Testis (tissue), 3 donors: ENCODE results near the gene SNTG2. TPM values are rescaled to one million over a fixed set of nuclear protein-coding genes. Genes with fewer than 3 reads are reported as not detected.

Experiments used
- DNase-seq: peaks from one replicate; pipeline ENCODE4 v3.0.0-alpha.2; 2019
- H3K27ac ChIP-seq, 2 donors: fragments of 200-600 bp; sonication (generic); one replicate each; pipeline ENCODE4 v1.5.1; 2019
- H3K27me3 ChIP-seq: fragments of 200-600 bp; sonication (generic); one replicate; pipeline ENCODE4 v1.5.1; 2019
- H3K36me3 ChIP-seq: fragments of 200-600 bp; sonication (generic); one replicate; pipeline ENCODE4 v1.5.1; 2017; ENCODE audit warnings: low read depth; ENCODE audit errors: missing control alignments
- H3K4me1 ChIP-seq: fragments of 200-600 bp; sonication (generic); one replicate; pipeline ENCODE4 v1.5.1; 2019
- H3K4me3 ChIP-seq, 2 donors: fragments of 200-600 bp; sonication (generic); one replicate each; pipeline ENCODE4 v1.5.1; 2017 to 2019
- H3K9me3 ChIP-seq: fragments of 200-600 bp; sonication (generic); one replicate; pipeline ENCODE4 v1.5.1; 2017
- POLR2A ChIP-seq: fragments of 450-650 bp; IDR thresholded peaks from one replicate; pipeline ENCODE4 v1.6.1; 2017; ENCODE audit warnings: antibody characterized with exemption, mild to moderate bottlenecking, moderate library complexity
- WGBS, 2 donors: methylation state at CpG; one replicate each; pipeline ENCODE4 v1.1.5; 2018; 5-methylcytosine and 5-hydroxymethylcytosine counted together
- intact Hi-C: fragments of 100-400 bp; cut with DNase I; formaldehyde crosslinking; loops from one replicate; pipeline ENCODE4 v1.15.1; 2023; ENCODE audit warnings: low total_unique reads
- polyA plus RNA-seq: library from polyadenylated mRNA; stranded (reverse); fragments of 350-450 nt; fragmentation: Illumina TruSeq; extraction: RNeasy Lipid Tissue Mini Kit (QIAGEN cat#74804); gene quantifications from one replicate; pipeline ENCODE4 v1.2.3, GENCODE V29; 2014; ENCODE audit warnings: low read depth, low replicate concordance; ENCODE audit not compliant: insufficient read depth
- total RNA-seq, 2 donors: library from RNA; depleted of rRNA; stranded (reverse); fragments of >200 nt; gene quantifications; one replicate each; pipeline ENCODE4 v1.2.3, GENCODE V29; 2016
- TF ChIP-seq, protein P1 (sequence below), 3 experiments: fragments of 450-650 bp in 2 of 3; fragments of 200-600 bp in 1 of 3; sonication (generic) in 1 of 3; IDR thresholded peaks; one replicate each; pipeline ENCODE4 v1.5.1; 2016 to 2019; ENCODE audit warnings: antibody characterized with exemption in 3 of 3, mild to moderate bottlenecking in 2 of 3, moderate library complexity in 1 of 3

Gene SNTG2
- total and polyA plus RNA-seq, 3 donors from 2014 or later, result 8.7 to 10.2 (median 9.1) TPM

DNA sequence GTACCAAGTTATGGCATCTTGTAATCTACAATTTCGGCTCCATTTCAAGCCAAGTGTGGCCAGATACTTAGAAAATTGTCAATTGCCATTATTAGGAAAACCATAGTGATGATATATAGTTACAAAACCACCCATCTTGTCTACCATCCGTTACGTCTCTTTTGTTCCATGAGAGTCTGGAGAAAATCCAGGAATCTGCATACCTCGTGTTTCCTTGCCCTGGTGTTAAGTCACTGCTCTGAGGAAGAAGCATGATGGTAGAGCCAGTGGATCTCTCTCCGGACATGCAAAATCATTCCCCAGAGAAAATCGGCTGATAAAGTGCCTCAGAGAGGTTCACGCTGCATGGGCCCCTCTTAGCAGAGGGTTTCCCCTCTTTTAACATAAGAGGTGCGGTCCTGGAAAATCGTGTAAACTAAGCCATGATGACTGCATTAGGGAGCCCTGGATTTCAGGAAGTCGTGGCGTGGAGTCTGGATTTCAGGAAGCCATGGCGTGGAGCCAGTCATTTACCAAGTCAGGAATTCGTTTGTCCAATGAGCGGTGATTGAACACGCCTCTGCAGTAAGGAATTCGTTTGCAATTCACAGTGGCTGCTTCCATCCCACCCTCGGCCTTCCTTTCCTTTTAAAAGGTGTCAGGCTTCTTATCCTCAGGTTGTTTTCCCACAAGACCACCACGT is 304.2 kb downstream of the SNTG2 start:
- intact Hi-C loops, result no loop called here
- H3K4me1 ChIP-seq, result no peaks in the 10 kb centered on the region
- no peaks in the 10 kb centered on the region for H3K36me3 ChIP-seq
- H3K27ac ChIP-seq, result no peak overlapping the region
- H3K4me3 ChIP-seq, result no peak overlapping the region
- H3K9me3 ChIP-seq, result no peaks in the 10 kb centered on the region
- H3K27me3 ChIP-seq, result no peaks in the 10 kb centered on the region
- 91 to 92% methylated on average over 18 of the region's 18 CpGs for WGBS, 2 donors
- no peak for DNase-seq
- TF ChIP-seq, protein P1, sequence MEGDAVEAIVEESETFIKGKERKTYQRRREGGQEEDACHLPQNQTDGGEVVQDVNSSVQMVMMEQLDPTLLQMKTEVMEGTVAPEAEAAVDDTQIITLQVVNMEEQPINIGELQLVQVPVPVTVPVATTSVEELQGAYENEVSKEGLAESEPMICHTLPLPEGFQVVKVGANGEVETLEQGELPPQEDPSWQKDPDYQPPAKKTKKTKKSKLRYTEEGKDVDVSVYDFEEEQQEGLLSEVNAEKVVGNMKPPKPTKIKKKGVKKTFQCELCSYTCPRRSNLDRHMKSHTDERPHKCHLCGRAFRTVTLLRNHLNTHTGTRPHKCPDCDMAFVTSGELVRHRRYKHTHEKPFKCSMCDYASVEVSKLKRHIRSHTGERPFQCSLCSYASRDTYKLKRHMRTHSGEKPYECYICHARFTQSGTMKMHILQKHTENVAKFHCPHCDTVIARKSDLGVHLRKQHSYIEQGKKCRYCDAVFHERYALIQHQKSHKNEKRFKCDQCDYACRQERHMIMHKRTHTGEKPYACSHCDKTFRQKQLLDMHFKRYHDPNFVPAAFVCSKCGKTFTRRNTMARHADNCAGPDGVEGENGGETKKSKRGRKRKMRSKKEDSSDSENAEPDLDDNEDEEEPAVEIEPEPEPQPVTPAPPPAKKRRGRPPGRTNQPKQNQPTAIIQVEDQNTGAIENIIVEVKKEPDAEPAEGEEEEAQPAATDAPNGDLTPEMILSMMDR (IDR thresholded peaks at IDR 0.05), result no peak
- TF ChIP-seq POLR2A, result no peak

DNA sequence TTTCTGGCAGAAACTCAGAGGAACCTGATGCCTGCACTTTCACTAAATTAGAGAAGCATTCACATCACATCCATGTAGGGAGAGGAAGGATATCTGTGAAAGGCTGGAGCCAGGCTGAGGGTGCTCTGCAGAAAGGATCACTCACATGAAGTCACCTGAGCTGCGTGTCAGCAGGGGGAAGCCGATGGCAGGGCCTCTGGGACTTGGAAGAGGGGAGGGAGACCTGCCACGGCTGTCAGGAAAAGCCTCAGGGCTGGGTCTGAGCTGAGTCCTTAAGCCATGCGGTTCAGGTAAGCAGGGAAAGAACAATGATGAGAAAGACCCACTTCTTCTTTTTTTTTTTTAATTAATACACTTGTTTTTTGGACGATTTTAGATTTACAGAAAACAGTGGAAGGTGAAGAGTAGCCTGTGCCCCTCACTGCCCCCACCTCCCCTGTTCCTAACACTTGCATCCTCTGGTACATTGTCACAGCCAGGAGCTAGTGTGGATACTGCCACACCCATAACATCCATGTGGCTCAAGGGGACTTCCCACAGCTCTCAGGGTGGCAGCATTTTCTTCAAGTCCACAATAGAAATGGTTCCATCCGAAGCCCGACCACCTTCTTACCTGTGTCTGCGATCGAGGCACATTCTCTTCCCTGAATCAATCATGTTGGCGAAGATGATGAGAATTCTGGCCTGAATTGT is 306.1 kb downstream of the SNTG2 start:
- intact Hi-C loops, result no loop called here
- Histone ChIP-seq H3K36me3 (no peaks in the 10 kb centered on the region), H3K9me3 (no peaks in the 10 kb centered on the region), H3K27ac (no peak overlapping the region), H3K4me1 (no peaks in the 10 kb centered on the region), H3K4me3 (no peak overlapping the region), H3K27me3 (no peaks in the 10 kb centered on the region)
- DNase-seq, result no peak
- WGBS, 2 donors, result 86% methylated on average over 10 of the region's 10 CpGs
- TF ChIP-seq, protein P1 (IDR thresholded peaks at IDR 0.05), result no peak
- TF ChIP-seq POLR2A, result no peak

DNA sequence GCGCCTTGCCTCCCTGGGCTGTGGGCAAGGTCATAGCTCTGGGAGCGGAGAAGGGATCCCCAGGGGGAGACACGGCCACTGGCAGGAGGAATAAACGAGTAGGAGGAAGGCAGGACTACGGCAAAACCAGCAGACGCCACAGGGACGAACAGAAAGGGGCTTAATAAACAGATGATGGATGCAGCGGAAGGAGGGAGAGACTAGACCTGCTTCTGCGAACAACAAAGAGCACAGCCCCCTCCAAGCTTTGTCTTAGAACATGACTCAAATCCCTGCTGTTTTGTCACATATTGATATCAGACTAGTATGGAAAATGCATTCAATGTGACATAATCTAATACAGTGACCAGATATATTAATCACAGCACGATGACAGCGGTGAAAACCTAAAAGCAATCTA is 306.7 kb downstream of the SNTG2 start:
- H3K27me3 ChIP-seq, result no peaks in the 10 kb centered on the region
- H3K36me3 ChIP-seq, result no peaks in the 10 kb centered on the region
- WGBS, 2 donors, result 85 to 92% methylated on average over 11 of the region's 11 CpGs
- no peak overlapping the region for H3K27ac ChIP-seq
- TF ChIP-seq, protein P1 (IDR thresholded peaks at IDR 0.05), result no peak
- TF ChIP-seq POLR2A, result no peak
- DNase-seq, result no peak
- intact Hi-C loops, result no loop called here
- no peak overlapping the region for H3K4me3 ChIP-seq
- H3K4me1 ChIP-seq, result no peaks in the 10 kb centered on the region
- H3K9me3 ChIP-seq, result no peaks in the 10 kb centered on the region

DNA sequence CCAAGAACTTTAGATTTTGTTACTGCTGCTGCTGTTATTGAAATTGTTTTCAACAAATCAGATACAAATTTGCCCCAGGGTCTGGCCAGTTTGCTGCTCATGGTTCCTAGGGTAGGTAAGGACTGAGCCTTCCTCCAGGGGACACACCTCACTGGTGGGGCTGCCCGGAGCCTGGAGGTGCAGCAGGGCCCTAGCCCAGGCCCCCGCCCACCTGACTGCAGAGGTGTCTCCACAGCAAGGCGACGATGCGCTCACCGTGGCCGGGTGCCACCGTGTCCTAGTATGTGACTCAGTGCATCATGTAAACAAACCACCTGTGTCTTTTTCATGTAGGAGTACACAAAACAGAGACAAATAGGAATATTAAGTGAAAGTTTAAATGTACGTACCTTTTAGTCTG is 309.1 kb downstream of the SNTG2 start:
- Histone ChIP-seq H3K27ac (no peak overlapping the region), H3K9me3 (no peaks in the 10 kb centered on the region), H3K36me3 (no peaks in the 10 kb centered on the region), H3K27me3 (no peaks in the 10 kb centered on the region), H3K4me1 (no peaks in the 10 kb centered on the region), H3K4me3 (no peak overlapping the region)
- intact Hi-C loops, result no loop called here
- WGBS, 2 donors, result 91 to 96% methylated on average over 9 of the region's 9 CpGs
- no peak for TF ChIP-seq POLR2A
- TF ChIP-seq, protein P1 (IDR thresholded peaks at IDR 0.05), result no peak
- no peak for DNase-seq

DNA sequence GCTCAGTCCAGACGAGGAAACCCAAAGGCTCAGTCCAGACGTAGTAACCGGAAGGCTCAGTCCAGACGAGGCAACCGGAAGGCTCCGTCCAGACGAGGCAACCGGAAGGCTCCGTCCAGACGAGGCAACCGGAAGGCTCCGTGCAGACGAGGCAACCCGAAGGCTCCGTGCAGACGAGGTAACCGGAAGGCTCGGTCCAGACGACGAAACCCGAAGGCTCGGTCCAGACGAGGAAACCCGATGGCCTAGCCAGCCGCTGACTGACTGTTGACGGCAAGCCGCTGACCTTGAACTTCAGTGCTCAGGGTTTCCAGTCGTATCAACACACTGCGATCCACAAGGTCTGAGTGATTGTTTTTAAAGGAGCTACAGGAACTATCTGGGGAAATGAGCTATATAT is 312.0 kb downstream of the SNTG2 start:
- Histone ChIP-seq H3K4me1 (no peaks in the 10 kb centered on the region), H3K36me3 (no peaks in the 10 kb centered on the region), H3K27ac (no peak overlapping the region), H3K27me3 (no peaks in the 10 kb centered on the region), H3K9me3 (no peaks in the 10 kb centered on the region), H3K4me3 (no peak overlapping the region)
- WGBS, 2 donors, result 80 to 81% methylated on average over 29 of the region's 29 CpGs
- TF ChIP-seq, protein P1 (IDR thresholded peaks at IDR 0.05), result no peak
- TF ChIP-seq POLR2A, result no peak
- intact Hi-C loops, result no loop called here
- DNase-seq, result peak; percentile 26
